Natural killer cell (primary cell): ENCODE results near the gene ZSWIM6. TPM values are rescaled to one million over a fixed set of nuclear protein-coding genes. Genes with fewer than 3 reads are reported as not detected.
A peak's percentile ranks its signal among the peaks of the same experiment; 100 is the strongest.

Source experiments
- ATAC-seq, 3 donors: fragments of 150-1000 bp in 2 of 3; fragments of 200-7000 bp in 1 of 3; cut with Tn5 transposase; 1 replicate in 1 of 3; 2 replicates in 2 of 3; pipeline ENCODE4 v1.10.0; 2021; ENCODE audit warnings: mild to moderate bottlenecking in 2 of 3, moderate library complexity in 2 of 3
- DNase-seq, 2 donors: peaks; one replicate each; pipeline versions ENCODE4 v3.0.0 to v3.0.0-alpha.2; 2013 to 2021; ENCODE audit warnings: mixed read lengths in 1 of 2
- H3K27ac ChIP-seq: one replicate; pipeline ENCODE4 v1.5.1; 2013; ENCODE audit warnings: mild to moderate bottlenecking, low read length
- H3K27me3 ChIP-seq: one replicate; pipeline ENCODE4 v1.6.1; 2013; ENCODE audit warnings: low read length; ENCODE audit not compliant: control insufficient read depth, insufficient read depth
- H3K36me3 ChIP-seq: one replicate; pipeline ENCODE4 v1.6.1; 2013; ENCODE audit warnings: low read length; ENCODE audit not compliant: control insufficient read depth, insufficient read depth
- H3K4me1 ChIP-seq: one replicate; pipeline ENCODE4 v1.6.1; 2013; ENCODE audit warnings: low read length; ENCODE audit not compliant: control insufficient read depth, insufficient read depth
- H3K4me3 ChIP-seq: one replicate; pipeline ENCODE4 v1.5.1; 2013; ENCODE audit warnings: low read length
- H3K9me3 ChIP-seq: one replicate; pipeline ENCODE4 v1.6.1; 2013; ENCODE audit warnings: low read length; ENCODE audit not compliant: control insufficient read depth, insufficient read depth
- H3K27ac Mint-ChIP-seq, 2 donors: one replicate each; pipeline ENCODE4 v1.8.0; 2022; ENCODE audit warnings: mild to moderate bottlenecking in 2 of 2, mixed read lengths in 2 of 2, moderate library complexity in 1 of 2
- H3K27me3 Mint-ChIP-seq, 2 donors: one replicate each; pipeline ENCODE4 v1.8.0; 2022; ENCODE audit warnings: low read depth in 2 of 2, mixed read lengths in 2 of 2
- H3K36me3 Mint-ChIP-seq: one replicate; pipeline ENCODE4 v1.8.0; 2022; ENCODE audit warnings: mixed read lengths
- H3K4me1 Mint-ChIP-seq, 2 donors: one replicate each; pipeline ENCODE4 v1.8.0; 2022; ENCODE audit warnings: mixed read lengths in 2 of 2
- H3K4me3 Mint-ChIP-seq: one replicate; pipeline ENCODE4 v1.8.0; 2022; ENCODE audit warnings: mild to moderate bottlenecking, moderate library complexity, mixed read lengths
- H3K9me3 Mint-ChIP-seq, 2 donors: one replicate each; pipeline ENCODE4 v1.8.0; 2022; ENCODE audit warnings: mixed read lengths in 2 of 2
- WGBS: methylation state at CpG from one replicate; pipeline ENCODE4 v1.1.7; 2013; ENCODE audit warnings: missing lambda C conversion rate; ENCODE audit not compliant: insufficient coverage; 5-methylcytosine and 5-hydroxymethylcytosine counted together
- intact Hi-C: fragments of 100-400 bp; cut with micrococcal nuclease; formaldehyde crosslinking; loops from one replicate; pipeline ENCODE4 v1.14.2; 2022
- total RNA-seq, 4 donors: library from RNA; stranded (reverse); fragments of 120-200 nt in 1 of 4; gene quantifications; one replicate each; pipeline versions ENCODE4 v1.2.3 to v1.2.4, GENCODE V29; 2013 to 2022
- TF ChIP-seq, protein P1 (sequence below): fragments of 200-600 bp; IDR thresholded peaks from one replicate; pipeline ENCODE4 v1.8.0; 2022; ENCODE audit warnings: antibody characterized with exemption

ZSWIM6 gene
- total RNA-seq, 3 donors from 2014 or later (not counting 1 experiment from before 2014, with no cell fraction given): 8.7 to 11.4 (median 10.5) TPM

GRCh38 chr5:61352612-61353156, 20.6 kb downstream of the ZSWIM6 start:
- H3K4me3 ChIP-seq: no peak overlapping the region
- peaks cover 4% of the 10 kb centered on the region for H3K9me3 ChIP-seq
- H3K27me3 Mint-ChIP-seq: no peaks in the 10 kb centered on the region
- no peaks in the 10 kb centered on the region for H3K27me3 ChIP-seq
- peaks cover 21 to 35% of the 10 kb centered on the region in 2 donors for H3K4me1 Mint-ChIP-seq
- intact Hi-C loops: no loop called here
- no peaks in the 10 kb centered on the region for H3K36me3 ChIP-seq
- ATAC-seq (no peak), DNase-seq (no peak)
- TF ChIP-seq, protein P1, sequence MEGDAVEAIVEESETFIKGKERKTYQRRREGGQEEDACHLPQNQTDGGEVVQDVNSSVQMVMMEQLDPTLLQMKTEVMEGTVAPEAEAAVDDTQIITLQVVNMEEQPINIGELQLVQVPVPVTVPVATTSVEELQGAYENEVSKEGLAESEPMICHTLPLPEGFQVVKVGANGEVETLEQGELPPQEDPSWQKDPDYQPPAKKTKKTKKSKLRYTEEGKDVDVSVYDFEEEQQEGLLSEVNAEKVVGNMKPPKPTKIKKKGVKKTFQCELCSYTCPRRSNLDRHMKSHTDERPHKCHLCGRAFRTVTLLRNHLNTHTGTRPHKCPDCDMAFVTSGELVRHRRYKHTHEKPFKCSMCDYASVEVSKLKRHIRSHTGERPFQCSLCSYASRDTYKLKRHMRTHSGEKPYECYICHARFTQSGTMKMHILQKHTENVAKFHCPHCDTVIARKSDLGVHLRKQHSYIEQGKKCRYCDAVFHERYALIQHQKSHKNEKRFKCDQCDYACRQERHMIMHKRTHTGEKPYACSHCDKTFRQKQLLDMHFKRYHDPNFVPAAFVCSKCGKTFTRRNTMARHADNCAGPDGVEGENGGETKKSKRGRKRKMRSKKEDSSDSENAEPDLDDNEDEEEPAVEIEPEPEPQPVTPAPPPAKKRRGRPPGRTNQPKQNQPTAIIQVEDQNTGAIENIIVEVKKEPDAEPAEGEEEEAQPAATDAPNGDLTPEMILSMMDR: no peak
- H3K27ac ChIP-seq: no peak overlapping the region
- no peaks in the 10 kb centered on the region for H3K9me3 Mint-ChIP-seq
- H3K4me1 ChIP-seq: no peaks in the 10 kb centered on the region
- H3K4me3 Mint-ChIP-seq: no peak overlapping the region
- 98% methylated on average over 2 of the region's 3 CpGs for WGBS
- H3K27ac Mint-ChIP-seq: no peak overlapping the region
- H3K36me3 Mint-ChIP-seq: peaks cover 1% of the 10 kb centered on the region

DNA sequence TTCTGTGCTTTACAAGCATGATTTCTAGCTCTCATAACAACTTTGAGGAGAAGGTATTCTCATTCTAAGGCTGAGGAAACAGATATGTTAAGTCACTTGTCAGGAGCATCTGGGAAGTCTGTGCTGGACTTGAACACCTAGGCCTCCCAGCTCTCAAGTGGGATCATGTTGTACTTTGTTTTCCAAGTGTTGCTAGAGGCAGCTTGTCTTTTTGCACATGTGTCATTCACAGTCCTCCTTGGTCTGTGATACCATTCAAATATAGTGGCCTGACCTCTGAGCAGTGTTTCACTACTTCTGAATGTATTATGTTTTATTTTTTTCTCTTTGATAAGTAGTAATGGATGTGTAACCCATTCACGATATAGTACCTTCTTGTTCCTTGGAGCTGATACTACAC, 21.2 kb downstream of the ZSWIM6 start:
- Mint-ChIP-seq H3K4me3 (no peak overlapping the region), H3K4me1 (peaks cover 21 to 35% of the 10 kb centered on the region in 2 donors), H3K9me3 (peaks cover 3% of the 10 kb centered on the region in 2 donors), H3K36me3 (peaks cover 7% of the 10 kb centered on the region), H3K27me3 (no peaks in the 10 kb centered on the region), H3K27ac (no peak overlapping the region)
- Histone ChIP-seq H3K9me3 (peaks cover 4% of the 10 kb centered on the region), H3K27ac (no peak overlapping the region), H3K4me3 (no peak overlapping the region), H3K4me1 (no peaks in the 10 kb centered on the region), H3K27me3 (no peaks in the 10 kb centered on the region), H3K36me3 (no peaks in the 10 kb centered on the region)
- intact Hi-C loops: no loop called here
- WGBS: no CpG with 5 or more reads among the region's 1 CpG
- DNase-seq (no peak), ATAC-seq (no peak)
- TF ChIP-seq, protein P1: no peak

GRCh38 chr5:61354199-61354598, 22.1 kb downstream of the ZSWIM6 start:
- Histone ChIP-seq H3K27me3 (no peaks in the 10 kb centered on the region), H3K9me3 (peaks cover 4% of the 10 kb centered on the region), H3K36me3 (no peaks in the 10 kb centered on the region), H3K27ac (no peak overlapping the region), H3K4me1 (no peaks in the 10 kb centered on the region), H3K4me3 (no peak overlapping the region)
- H3K4me3 Mint-ChIP-seq: no peak overlapping the region
- no CpG with 5 or more reads among the region's 2 CpGs for WGBS
- intact Hi-C loops: no loop called here
- TF ChIP-seq, protein P1: no peak
- H3K9me3 Mint-ChIP-seq: peaks cover 3% of the 10 kb centered on the region in 2 donors
- no peak overlapping the region for H3K27ac Mint-ChIP-seq
- DNase-seq: no peak
- no peaks in the 10 kb centered on the region for H3K27me3 Mint-ChIP-seq
- H3K4me1 Mint-ChIP-seq: peaks cover 26 to 27% of the 10 kb centered on the region in 2 donors
- peaks cover 7% of the 10 kb centered on the region for H3K36me3 Mint-ChIP-seq
- no peak for ATAC-seq

DNA sequence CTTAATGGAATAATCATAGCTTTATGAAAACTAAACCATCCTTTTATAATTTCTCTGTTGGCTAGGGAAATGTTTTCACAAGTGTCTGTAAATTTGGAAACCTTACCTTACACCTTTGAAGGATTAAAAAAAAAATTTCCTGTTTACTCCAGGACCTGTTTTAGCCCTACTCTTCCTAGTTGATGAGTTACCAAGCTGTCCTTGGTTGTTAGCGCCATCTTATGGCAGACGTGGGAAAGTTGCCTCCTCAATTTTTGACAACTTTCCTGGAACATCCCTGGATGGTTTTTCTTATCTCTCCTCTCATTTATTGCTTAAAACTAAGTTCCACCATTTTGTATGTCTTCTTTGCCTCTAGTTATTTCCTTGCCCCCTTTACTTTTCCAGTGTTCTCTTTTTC, 25.7 kb downstream of the ZSWIM6 start:
- TF ChIP-seq, protein P1: peak; percentile 38
- peaks cover 7% of the 10 kb centered on the region for H3K36me3 Mint-ChIP-seq
- DNase-seq (peak in 1 of 2 donors; percentile 45), ATAC-seq (no peak)
- intact Hi-C loops: no loop called here
- 88% methylated on average over 2 of the region's 2 CpGs for WGBS
- H3K27me3 ChIP-seq: no peaks in the 10 kb centered on the region
- peaks cover 18 to 26% of the 10 kb centered on the region in 2 donors for H3K4me1 Mint-ChIP-seq
- H3K27ac ChIP-seq: no peak overlapping the region
- no peaks in the 10 kb centered on the region for H3K36me3 ChIP-seq
- no peaks in the 10 kb centered on the region for H3K4me1 ChIP-seq
- H3K9me3 ChIP-seq: peaks cover 4% of the 10 kb centered on the region
- no peak overlapping the region for H3K27ac Mint-ChIP-seq
- H3K27me3 Mint-ChIP-seq: no peaks in the 10 kb centered on the region
- H3K4me3 Mint-ChIP-seq: no peak overlapping the region
- H3K9me3 Mint-ChIP-seq: peaks cover 3% of the 10 kb centered on the region in 2 donors
- no peak overlapping the region for H3K4me3 ChIP-seq
